HG02973 (cell line): ENCODE results near the gene ATG7.
"Not testable (repeated sequence)": the region's sequence is repeated elsewhere in the genome, so short reads cannot be mapped to it uniquely, and the experiment has no call there.

Source experiments
- ATAC-seq: cut with Tn5 transposase; IDR thresholded peaks from one replicate; pipeline ENCODE4 v1.9.1; 2021; ENCODE audit warnings: moderate library complexity; ENCODE audit not compliant: unreplicated experiment

The ATG7 gene

GRCh38 chr3:11563865-11564185 is 291.6 kb downstream of the ATG7 start:
- ATAC-seq, result no peak

GRCh38 chr3:11564577-11565001 is 292.4 kb downstream of the ATG7 start:
- no peak for ATAC-seq

GRCh38 chr3:11565072-11565471 is 292.9 kb downstream of the ATG7 start:
- ATAC-seq, result no peak

GRCh38 chr3:11565492-11565891 is 293.3 kb downstream of the ATG7 start:
- no peak for ATAC-seq

- no peak for ATAC-seq
These were observed 293.7 kb downstream of the ATG7 start for GRCh38 chr3:11565932-11566331.

- no peak for ATAC-seq
These were observed 294.3 kb downstream of the ATG7 start for GRCh38 chr3:11566478-11566877.

GRCh38 chr3:11566916-11567315 is 294.7 kb downstream of the ATG7 start:
- ATAC-seq, result no peak

GRCh38 chr3:11567516-11568467 is 295.6 kb downstream of the ATG7 start:
- no peak for ATAC-seq

- no peak for ATAC-seq
These were observed 296.4 kb downstream of the ATG7 start for GRCh38 chr3:11568503-11569155.

GRCh38 chr3:11569156-11569741 is 297.1 kb downstream of the ATG7 start:
- ATAC-seq, result no peak

GRCh38 chr3:11570251-11570650 is 298.1 kb downstream of the ATG7 start:
- ATAC-seq, result no peak

GRCh38 chr3:11570789-11571495 is 298.7 kb downstream of the ATG7 start:
- no peak for ATAC-seq

- not testable (repeated sequence) for ATAC-seq
These were observed 300.5 kb downstream of the ATG7 start for GRCh38 chr3:11572660-11573059.

GRCh38 chr3:11574981-11575669 is 302.9 kb downstream of the ATG7 start:
- ATAC-seq, result no peak

- no peak for ATAC-seq
These were observed 303.5 kb downstream of the ATG7 start for GRCh38 chr3:11575677-11576076.

- no peak for ATAC-seq
These were observed 304.3 kb downstream of the ATG7 start for GRCh38 chr3:11576453-11576852.

GRCh38 chr3:11578169-11578568 is 306.0 kb downstream of the ATG7 start:
- no peak for ATAC-seq

GRCh38 chr3:11580645-11581044 is 308.4 kb downstream of the ATG7 start:
- ATAC-seq, result no peak

GRCh38 chr3:11581237-11582190 is 309.3 kb downstream of the ATG7 start:
- ATAC-seq, result no peak
